Measurements from ENCODE around the gene CCRL2. TPM values are rescaled to one million over a fixed set of nuclear protein-coding genes. Genes with fewer than 3 reads are reported as not detected.

Gene CCRL2
- total and polyA plus RNA-seq, 8 donors = 3.4 to 37.1 (median 4.6) TPM

DNA sequence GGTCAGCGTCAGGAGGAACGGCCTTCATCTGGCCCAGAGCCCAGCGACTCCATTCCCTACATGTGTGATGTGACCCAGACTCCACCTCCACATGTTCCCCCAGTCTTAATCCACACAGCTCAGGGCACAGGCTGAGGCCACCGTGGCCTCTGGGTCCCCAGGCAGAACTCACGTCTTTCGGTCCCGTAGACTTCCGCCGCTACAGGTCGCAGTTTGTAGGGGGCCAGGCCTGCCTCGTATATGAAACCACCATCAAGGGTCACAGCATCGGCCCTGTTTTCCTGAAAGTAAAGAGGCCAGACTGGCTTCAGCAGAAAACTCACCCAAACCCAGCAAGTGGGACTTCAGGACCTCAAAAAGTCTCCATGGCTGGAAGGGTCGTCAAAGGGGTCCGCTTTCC, 49.1 kb downstream of the CCRL2 start:
- intact Hi-C loops (cut with DNase I) = no loop called here
- TF ChIP-seq, protein P1, sequence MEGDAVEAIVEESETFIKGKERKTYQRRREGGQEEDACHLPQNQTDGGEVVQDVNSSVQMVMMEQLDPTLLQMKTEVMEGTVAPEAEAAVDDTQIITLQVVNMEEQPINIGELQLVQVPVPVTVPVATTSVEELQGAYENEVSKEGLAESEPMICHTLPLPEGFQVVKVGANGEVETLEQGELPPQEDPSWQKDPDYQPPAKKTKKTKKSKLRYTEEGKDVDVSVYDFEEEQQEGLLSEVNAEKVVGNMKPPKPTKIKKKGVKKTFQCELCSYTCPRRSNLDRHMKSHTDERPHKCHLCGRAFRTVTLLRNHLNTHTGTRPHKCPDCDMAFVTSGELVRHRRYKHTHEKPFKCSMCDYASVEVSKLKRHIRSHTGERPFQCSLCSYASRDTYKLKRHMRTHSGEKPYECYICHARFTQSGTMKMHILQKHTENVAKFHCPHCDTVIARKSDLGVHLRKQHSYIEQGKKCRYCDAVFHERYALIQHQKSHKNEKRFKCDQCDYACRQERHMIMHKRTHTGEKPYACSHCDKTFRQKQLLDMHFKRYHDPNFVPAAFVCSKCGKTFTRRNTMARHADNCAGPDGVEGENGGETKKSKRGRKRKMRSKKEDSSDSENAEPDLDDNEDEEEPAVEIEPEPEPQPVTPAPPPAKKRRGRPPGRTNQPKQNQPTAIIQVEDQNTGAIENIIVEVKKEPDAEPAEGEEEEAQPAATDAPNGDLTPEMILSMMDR (IDR thresholded peaks at IDR 0.05) = no peak
- no peak overlapping the region for H3K27ac ChIP-seq
- ATAC-seq = no peak
- peaks cover 0 to 15% of the 10 kb centered on the region in 2 donors for H3K36me3 ChIP-seq
- peaks cover 0 to 1% of the 10 kb centered on the region in 2 donors for H3K4me1 ChIP-seq
- no peak for DNase-seq
- H3K4me3 ChIP-seq = no peak overlapping the region
- H3K27me3 ChIP-seq = no peaks in the 10 kb centered on the region
- H3K9me3 ChIP-seq = no peaks in the 10 kb centered on the region

Other genes starting within 250 kb of the CCRL2 start
- gene CCR1, start 198.9 kb upstream of the CCRL2 start, total RNA-seq = 10 to 100 TPM; 18.9 to 84.5 TPM
- gene CCR1, start 198.9 kb upstream of the CCRL2 start, polyA plus RNA-seq (ENCODE audit: insufficient read length in 6 of 6) = 1 to 10 TPM; 5.2 to 8.9 (median 7.5) TPM
- under 1 TPM in 1 of 2 donors, not detected in 1; 0.20 TPM for gene CCR3, start 164.8 kb upstream of the CCRL2 start, total RNA-seq
- under 1 TPM in 4 of 6 donors, not detected in 2; 0.10 to 0.22 (median 0.20) TPM for gene CCR3, start 164.8 kb upstream of the CCRL2 start, polyA plus RNA-seq (ENCODE audit: insufficient read length in 6 of 6)
- 10 to 100 TPM; 11.5 to 27.0 TPM for gene CCR2, start 53.1 kb upstream of the CCRL2 start, total RNA-seq
- 1 to 10 TPM; 1.6 to 2.4 (median 1.8) TPM for gene CCR2, start 53.1 kb upstream of the CCRL2 start, polyA plus RNA-seq (ENCODE audit: insufficient read length in 6 of 6)
- 10 to 100 TPM in 1 of 2 donors, 1 to 10 TPM in 1; 2.9 to 13.8 TPM for gene CCR5, start 36.3 kb upstream of the CCRL2 start, total RNA-seq
- gene CCR5, start 36.3 kb upstream of the CCRL2 start, polyA plus RNA-seq (ENCODE audit: insufficient read length in 6 of 6) = under 1 TPM; 0.33 to 0.97 (median 0.50) TPM
- 100 to 1,000 TPM in 1 of 2 donors, 1 to 10 TPM in 1; 2.3 to 113 TPM for gene LTF, start 57.6 kb downstream of the CCRL2 start, total RNA-seq
- 1 to 10 TPM; 3.7 to 7.6 (median 5.5) TPM for gene LTF, start 57.6 kb downstream of the CCRL2 start, polyA plus RNA-seq (ENCODE audit: insufficient read length in 6 of 6)
- not detected for gene RTP3, start 90.7 kb downstream of the CCRL2 start, total RNA-seq
- gene RTP3, start 90.7 kb downstream of the CCRL2 start, polyA plus RNA-seq (ENCODE audit: insufficient read length in 6 of 6) = under 1 TPM in 1 of 6 donors, not detected in 5; 0.13 TPM
- gene LRRC2, start 159.0 kb downstream of the CCRL2 start, total RNA-seq = under 1 TPM; 0.45 to 0.47 TPM
- gene LRRC2, start 159.0 kb downstream of the CCRL2 start, polyA plus RNA-seq (ENCODE audit: insufficient read length in 6 of 6) = under 1 TPM; 0.36 to 0.47 (median 0.44) TPM
- gene FAM240A, start 205.3 kb downstream of the CCRL2 start, total RNA-seq = not detected
- gene FAM240A, start 205.3 kb downstream of the CCRL2 start, polyA plus RNA-seq (ENCODE audit: insufficient read length in 6 of 6) = not detected